Heart right ventricle (tissue), 16 donors: Measurements from ENCODE around the gene HMCN2. TPM values are rescaled to one million over a fixed set of nuclear protein-coding genes. Genes with fewer than 3 reads are reported as not detected.

ENCODE experiments used
- ATAC-seq, 8 donors: fragments of 200-7000 bp; cut with Tn5 transposase; one replicate each; pipeline ENCODE4 v1.9.1; 2020; ENCODE audit warnings: mild to moderate bottlenecking in 8 of 8, moderate library complexity in 8 of 8, moderate number of reproducible peaks in 1 of 8
- DNase-seq, 2 donors: peaks; one replicate each; pipeline ENCODE4 v3.0.0-alpha.2; 2020
- H3K27ac ChIP-seq, 10 donors: fragments of 200-600 bp; sonication (generic) in 2 of 10; one replicate each; pipeline versions ENCODE4 v1.5.0 to v1.8.0; 2020 to 2022; ENCODE audit warnings: mild to moderate bottlenecking in 3 of 10
- H3K27me3 ChIP-seq, 7 donors: fragments of 200-600 bp; one replicate each; pipeline ENCODE4 v1.8.0; 2021 to 2022; ENCODE audit warnings: mild to moderate bottlenecking in 2 of 7
- H3K36me3 ChIP-seq, 9 donors: fragments of 200-600 bp; sonication (generic) in 1 of 9; one replicate each; pipeline versions ENCODE4 v1.5.0 to v1.8.0; 2020 to 2022; ENCODE audit warnings: mild to moderate bottlenecking in 2 of 9
- H3K4me1 ChIP-seq, 9 donors: fragments of 200-600 bp; sonication (generic) in 1 of 9; one replicate each; pipeline versions ENCODE4 v1.5.0 to v1.8.0; 2020 to 2022; ENCODE audit warnings: mild to moderate bottlenecking in 4 of 9
- H3K4me3 ChIP-seq, 10 donors: fragments of 200-600 bp; sonication (generic) in 2 of 10; one replicate each; pipeline versions ENCODE4 v1.5.0 to v1.8.0; 2020 to 2022; ENCODE audit warnings: mild to moderate bottlenecking in 7 of 10, moderate library complexity in 2 of 10
- H3K9me3 ChIP-seq, 11 donors: fragments of 200-600 bp in 10 of 11; sonication (generic) in 2 of 11; one replicate each; pipeline versions ENCODE4 v1.5.0 to v1.8.0; 2013 to 2022; ENCODE audit warnings: mild to moderate bottlenecking in 2 of 11, control low read depth in 1 of 11, moderate library complexity in 1 of 11
- CTCF ChIP-seq, 9 donors: fragments of 200-600 bp; sonication (generic) in 2 of 9; IDR thresholded peaks; one replicate each; pipeline versions ENCODE4 v1.5.0 to v1.8.0; 2021 to 2022; ENCODE audit warnings: antibody characterized with exemption in 9 of 9, mild to moderate bottlenecking in 5 of 9, moderate library complexity in 1 of 9
- WGBS, 2 donors: extraction: QIAGEN DNeasy Blood & Tissue Kit; methylation state at CpG; one replicate each; pipeline ENCODE4 v1.1.7; 2013; ENCODE audit warnings: inconsistent platforms in 1 of 2; 5-methylcytosine and 5-hydroxymethylcytosine counted together
- intact Hi-C, 10 donors: fragments of 100-400 bp; cut with DNase I; formaldehyde crosslinking; loops; one replicate each; pipeline versions ENCODE4 v1.11.1 to v1.14.2; 2022
- polyA plus RNA-seq, 2 donors: library from polyadenylated mRNA; stranded (reverse); fragments of 200-250 nt; gene quantifications; one replicate each; pipeline ENCODE4 v1.2.3, GENCODE V29; 2013
- total RNA-seq, 10 donors: library from RNA; stranded (reverse); fragmentation: NEBNext Ultra II Directional in 3 of 10; extraction: Animal tissue kit (Norgen Biotek cat#: 25700) in 3 of 10; gene quantifications; one replicate each; pipeline versions ENCODE4 v1.2.1 to v1.2.4, GENCODE V29; 2021 to 2023
- donor health status: Arrhythmogenic right ventricular cardiomyopathy.
- donor health status: ischemic (EF 13 %, LVEDD 7.1; RV severe dilation, severe dysfunction).
- donor health status: healthy with polysubstance abuse.
- donor health status: DM: no; HTN: yes; CAD: no.
- donor health status: DM: no; HTN: no; CAD: no.
- donor health status: ischemic (EF 25% LVEDD 6.9; RV normal size, moderate dysfunction).
- donor health status: ischemic (EF 25% LVEDD 5.7; RV mildly dilated, moderate dysfunction).
- donor health status: healthy.
- donor health status: DM: yes; HTN: yes; CAD: no.
- donor health status: Ischemic cardiomyopathy.
- donor health status: ischemic (EF 35%, LVEDD 5.7; RV mildly dilated, moderate dysfunction).
- donor health status: nonischemic (EF 11% LVEDD 7.7; RV severe dilation, severe dysfunction).
- donor health status: DM: yes; HTN: yes; CAD: no.
- donor health status: PGD.
- donor health status: ischemic (EF 29% LVEDD 5.4; RV normal size, mild dysfunction).
- donor health status: nonischemic (EF 23%, LVEDD 6.1; RV moderate dilation, normal function).

HMCN2 gene
- total and polyA plus RNA-seq, 12 donors: 2.6 to 10.2 (median 4.9) TPM

DNA sequence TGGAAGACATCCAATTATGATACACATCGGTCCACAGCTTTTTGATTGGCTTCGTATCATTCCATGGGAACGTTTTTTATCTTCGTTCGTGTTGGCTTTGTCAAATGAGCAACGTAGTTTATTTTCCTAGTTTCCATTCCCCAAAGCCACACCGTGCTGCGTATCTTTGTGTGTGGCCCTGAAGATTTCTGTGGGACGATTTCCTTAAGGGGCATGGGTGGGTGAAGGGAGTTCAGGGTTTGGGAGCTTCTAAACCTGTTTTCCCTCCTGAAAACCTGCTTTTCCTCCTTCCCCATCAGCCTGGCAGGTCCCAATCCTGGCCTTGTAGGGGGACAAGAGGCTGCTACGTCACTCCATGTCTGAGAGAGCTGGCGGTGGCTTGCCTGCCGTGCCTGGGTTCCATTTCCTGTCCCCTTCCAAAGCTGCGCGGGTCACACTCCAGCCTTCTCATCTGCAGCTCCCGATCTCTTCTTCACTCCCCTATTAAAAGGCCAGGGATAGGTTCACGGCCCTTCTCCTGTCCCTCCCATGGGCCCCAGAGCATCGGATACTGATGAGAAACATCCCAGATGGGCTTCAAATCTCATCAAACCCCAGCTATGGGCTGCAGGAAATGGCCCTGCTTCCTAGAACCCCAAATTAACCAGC, 155.7 kb downstream of the HMCN2 start:
- Histone ChIP-seq H3K9me3 (no peaks in the 10 kb centered on the region), H3K27me3 (no peaks in the 10 kb centered on the region), H3K27ac (no peak overlapping the region), H3K4me1 (peaks cover 0 to 17% (median 3%) of the 10 kb centered on the region in 9 donors), H3K36me3 (peaks cover 0 to 8% (median 0%) of the 10 kb centered on the region in 9 donors), H3K4me3 (no peak overlapping the region)
- ATAC-seq (no peak), DNase-seq (no peak)
- TF ChIP-seq CTCF (IDR thresholded peaks at IDR 0.05): no peak
- intact Hi-C loops: no loop called here
- WGBS, 2 donors: 71 to 79% methylated on average over 17 of the region's 17 CpGs

GRCh38 chr9:130421802-130422276, 156.3 kb downstream of the HMCN2 start:
- Histone ChIP-seq H3K4me1 (peaks cover 0 to 22% (median 8%) of the 10 kb centered on the region in 9 donors), H3K9me3 (no peaks in the 10 kb centered on the region), H3K4me3 (no peak overlapping the region), H3K27ac (no peak overlapping the region), H3K27me3 (no peaks in the 10 kb centered on the region), H3K36me3 (peaks cover 0 to 8% (median 0%) of the 10 kb centered on the region in 9 donors)
- ATAC-seq (no peak), DNase-seq (no peak)
- TF ChIP-seq CTCF (IDR thresholded peaks at IDR 0.05): no peak
- intact Hi-C loops: no loop called here
- WGBS, 2 donors: 57 to 63% methylated on average over 13 of the region's 13 CpGs

GRCh38 chr9:130422546-130422945, 157.0 kb downstream of the HMCN2 start:
- no peak overlapping the region for H3K27ac ChIP-seq
- peaks cover 2 to 29% (median 15%) of the 10 kb centered on the region in 9 donors for H3K4me1 ChIP-seq
- 78 to 87% methylated on average over 10 of the region's 10 CpGs for WGBS, 2 donors
- no peak for TF ChIP-seq CTCF (IDR thresholded peaks at IDR 0.05)
- intact Hi-C loops: no loop called here
- H3K36me3 ChIP-seq: peaks cover 0 to 8% (median 0%) of the 10 kb centered on the region in 9 donors
- ATAC-seq (no peak), DNase-seq (no peak)
- no peaks in the 10 kb centered on the region for H3K9me3 ChIP-seq
- no peak overlapping the region for H3K4me3 ChIP-seq
- no peaks in the 10 kb centered on the region for H3K27me3 ChIP-seq

- H3K36me3 ChIP-seq: peaks cover 0 to 8% (median 0%) of the 10 kb centered on the region in 9 donors
- WGBS, 2 donors: 33 to 46% methylated on average over 8 of the region's 8 CpGs
Observed at GRCh38 chr9:130423272-130423671, 157.7 kb downstream of the HMCN2 start.

More at GRCh38 chr9:130423272-130423671, 157.7 kb downstream of the HMCN2 start:
- H3K9me3 ChIP-seq: no peaks in the 10 kb centered on the region
- no peaks in the 10 kb centered on the region for H3K27me3 ChIP-seq
- peak; percentile 61 to 88 (median 78) for ATAC-seq
- peak overlapping the region in 3 of 10 donors; percentile 7 to 31 (median 16) for H3K27ac ChIP-seq
- H3K4me3 ChIP-seq: no peak overlapping the region
- peaks cover 2 to 35% (median 19%) of the 10 kb centered on the region in 9 donors for H3K4me1 ChIP-seq
- intact Hi-C loops: no loop called here
- peak; percentile 67 to 71 for DNase-seq
- no peak for TF ChIP-seq CTCF (IDR thresholded peaks at IDR 0.05)
